Karpas-422 (cell line): ENCODE data around the gene SHISAL1. TPM values are rescaled to one million over a fixed set of nuclear protein-coding genes. Genes with fewer than 3 reads are reported as not detected.

ENCODE experiments used
- DNase-seq: peaks from one replicate; pipeline ENCODE4 v3.0.0-alpha.2; 2015
- H2AFZ ChIP-seq: fragments of 200-600 bp; sonication (generic); 2 replicates; pipeline ENCODE4 v1.6.1; 2014; ENCODE audit warnings: antibody characterized with exemption, low read length, mixed read lengths
- H3K27ac ChIP-seq: fragments of 200-600 bp; sonication (generic); 2 replicates; pipeline ENCODE4 v1.5.1; 2014; ENCODE audit warnings: mild to moderate bottlenecking, low read length, moderate library complexity
- H3K27me3 ChIP-seq: fragments of 200-600 bp; sonication (generic); 2 replicates; pipeline ENCODE4 v1.6.1; 2014; ENCODE audit warnings: low read length, mixed read lengths
- H3K36me3 ChIP-seq: fragments of 200-600 bp; sonication (generic); 2 replicates; pipeline ENCODE4 v1.6.1; 2014; ENCODE audit warnings: low read length, mixed read lengths; ENCODE audit not compliant: insufficient read depth
- H3K4me1 ChIP-seq: fragments of 200-600 bp; sonication (generic); 2 replicates; pipeline ENCODE4 v1.6.1; 2014; ENCODE audit warnings: mild to moderate bottlenecking, low read length, mixed read lengths
- H3K4me2 ChIP-seq: fragments of 200-600 bp; sonication (generic); 2 replicates; pipeline ENCODE4 v1.6.1; 2014; ENCODE audit warnings: low read length, low read depth, mild to moderate bottlenecking; ENCODE audit not compliant: poor library complexity, severe bottlenecking
- H3K4me3 ChIP-seq: fragments of 200-600 bp; sonication (generic); 2 replicates; pipeline ENCODE4 v1.5.1; 2014; ENCODE audit warnings: mild to moderate bottlenecking, antibody characterized with exemption, low read length, mixed read lengths
- H3K79me2 ChIP-seq: fragments of 200-600 bp; sonication (generic); 2 replicates; pipeline ENCODE4 v1.6.1; 2014; ENCODE audit warnings: mild to moderate bottlenecking, low read length, mixed read lengths
- H3K9ac ChIP-seq: fragments of 200-600 bp; sonication (generic); 2 replicates; pipeline ENCODE4 v1.6.0; 2014; ENCODE audit warnings: low read length
- H3K9me2 ChIP-seq: fragments of 200-600 bp; sonication (generic), shearing (Covaris generic); replicated peaks from 2 replicates; pipeline ENCODE4 v1.6.0; 2014; ENCODE audit warnings: mild to moderate bottlenecking, low read length, moderate library complexity; ENCODE audit not compliant: insufficient read depth
- H3K9me3 ChIP-seq: fragments of 300-700, 200-600 bp; sonication (generic); 2 replicates; pipeline ENCODE4 v1.6.1; 2014; ENCODE audit warnings: low read length, mixed read lengths
- H4K20me1 ChIP-seq: fragments of 200-600 bp; sonication (generic); 2 replicates; pipeline ENCODE4 v1.6.1; 2014; ENCODE audit warnings: mild to moderate bottlenecking, antibody characterized with exemption, low read length, low read depth; ENCODE audit not compliant: insufficient read depth
- total RNA-seq: library from RNA; depleted of rRNA; stranded (reverse); fragments of >200 nt; shearing (Covaris generic); gene quantifications from 2 replicates; pipeline ENCODE4 v1.2.3, GENCODE V29; 2014; ENCODE audit warnings: low replicate concordance

Gene SHISAL1
- total RNA-seq, 1 experiment from 2014 or later: not detected

GRCh38 chr22:44289414-44290171 is 23.2 kb downstream of the SHISAL1 start:
- Histone ChIP-seq H2AFZ (no peak overlapping the region), H3K9me3 (no peaks in the 10 kb centered on the region), H3K79me2 (no peaks in the 10 kb centered on the region), H3K4me3 (no peak overlapping the region), H3K36me3 (no peaks in the 10 kb centered on the region), H4K20me1 (0 out of 2 replicates have a peak, but pooled peaks cover 7% of the 10 kb centered on the region), H3K4me1 (no peaks in the 10 kb centered on the region), H3K27ac (no peak overlapping the region), H3K4me2 (no peak overlapping the region), H3K9me2 (no peaks in the 10 kb centered on the region), H3K9ac (no peak overlapping the region), H3K27me3 (no peaks in the 10 kb centered on the region)
- no peak for DNase-seq

- H3K4me2 ChIP-seq: no peak overlapping the region
- no peaks in the 10 kb centered on the region for H3K27me3 ChIP-seq
- no peak overlapping the region for H2AFZ ChIP-seq
- no peak overlapping the region for H3K27ac ChIP-seq
- no peak for DNase-seq
- H3K9ac ChIP-seq: no peak overlapping the region
- H3K9me2 ChIP-seq: no peaks in the 10 kb centered on the region
- H3K4me3 ChIP-seq: no peak overlapping the region
- H4K20me1 ChIP-seq: 0 out of 2 replicates have a peak, but pooled peaks cover 7% of the 10 kb centered on the region
- no peaks in the 10 kb centered on the region for H3K4me1 ChIP-seq
- no peaks in the 10 kb centered on the region for H3K36me3 ChIP-seq
- no peaks in the 10 kb centered on the region for H3K79me2 ChIP-seq
- H3K9me3 ChIP-seq: no peaks in the 10 kb centered on the region
These were observed 23.8 kb downstream of the SHISAL1 start for GRCh38 chr22:44288913-44289312.

- Histone ChIP-seq H3K4me2 (no peak overlapping the region), H2AFZ (no peak overlapping the region), H3K9me2 (no peaks in the 10 kb centered on the region), H3K79me2 (no peaks in the 10 kb centered on the region), H3K4me1 (no peaks in the 10 kb centered on the region), H3K36me3 (no peaks in the 10 kb centered on the region), H3K9me3 (no peaks in the 10 kb centered on the region), H3K27ac (no peak overlapping the region), H3K4me3 (no peak overlapping the region), H3K27me3 (no peaks in the 10 kb centered on the region), H4K20me1 (0 out of 2 replicates have a peak, but pooled peaks cover 7% of the 10 kb centered on the region), H3K9ac (no peak overlapping the region)
- no peak for DNase-seq
These were observed 25.0 kb downstream of the SHISAL1 start for GRCh38 chr22:44287741-44288140.

- H3K9me2 ChIP-seq: no peaks in the 10 kb centered on the region
- no peaks in the 10 kb centered on the region for H3K4me1 ChIP-seq
- H3K9ac ChIP-seq: no peak overlapping the region
- no peak for DNase-seq
- H3K36me3 ChIP-seq: no peaks in the 10 kb centered on the region
- H2AFZ ChIP-seq: no peak overlapping the region
- H4K20me1 ChIP-seq: 0 out of 2 replicates have a peak, but pooled peaks cover 7% of the 10 kb centered on the region
- no peaks in the 10 kb centered on the region for H3K9me3 ChIP-seq
- H3K4me3 ChIP-seq: no peak overlapping the region
- no peak overlapping the region for H3K27ac ChIP-seq
- H3K27me3 ChIP-seq: no peaks in the 10 kb centered on the region
- no peaks in the 10 kb centered on the region for H3K79me2 ChIP-seq
- H3K4me2 ChIP-seq: no peak overlapping the region
These were observed 25.5 kb downstream of the SHISAL1 start for GRCh38 chr22:44287121-44287693.

- Histone ChIP-seq H3K4me1 (no peaks in the 10 kb centered on the region), H3K4me3 (no peak overlapping the region), H3K36me3 (no peaks in the 10 kb centered on the region), H4K20me1 (peaks cover 7% of the 10 kb centered on the region; the same call in 1 of the 2 replicates), H3K9me2 (no peaks in the 10 kb centered on the region), H2AFZ (no peak overlapping the region), H3K9ac (no peak overlapping the region), H3K79me2 (no peaks in the 10 kb centered on the region), H3K4me2 (no peak overlapping the region), H3K27me3 (no peaks in the 10 kb centered on the region), H3K9me3 (no peaks in the 10 kb centered on the region), H3K27ac (no peak overlapping the region)
- no peak for DNase-seq
These were observed 26.1 kb downstream of the SHISAL1 start for GRCh38 chr22:44286646-44287045.

GRCh38 chr22:44284711-44285110 is 28.0 kb downstream of the SHISAL1 start:
- Histone ChIP-seq H3K4me1 (no peaks in the 10 kb centered on the region), H2AFZ (no peak overlapping the region), H3K9me3 (no peaks in the 10 kb centered on the region), H3K36me3 (no peaks in the 10 kb centered on the region), H3K27ac (no peak overlapping the region), H3K4me2 (no peak overlapping the region), H3K79me2 (no peaks in the 10 kb centered on the region), H3K9me2 (no peaks in the 10 kb centered on the region), H3K27me3 (no peaks in the 10 kb centered on the region), H4K20me1 (peaks cover 7% of the 10 kb centered on the region; the same call in 1 of the 2 replicates), H3K4me3 (no peak overlapping the region), H3K9ac (no peak overlapping the region)
- DNase-seq: no peak

GRCh38 chr22:44281768-44282637 is 30.7 kb downstream of the SHISAL1 start:
- H3K4me3 ChIP-seq: no peak overlapping the region
- no peak overlapping the region for H2AFZ ChIP-seq
- H3K27ac ChIP-seq: no peak overlapping the region
- H3K9me3 ChIP-seq: no peaks in the 10 kb centered on the region
- H3K27me3 ChIP-seq: no peaks in the 10 kb centered on the region
- H3K9me2 ChIP-seq: no peaks in the 10 kb centered on the region
- no peak for DNase-seq
- H3K4me1 ChIP-seq: peaks cover 13% of the 10 kb centered on the region
- no peak overlapping the region for H3K9ac ChIP-seq
- H3K4me2 ChIP-seq: no peak overlapping the region
- H4K20me1 ChIP-seq: peaks cover 7% of the 10 kb centered on the region; the same call in 1 of the 2 replicates
- H3K36me3 ChIP-seq: no peaks in the 10 kb centered on the region
- no peaks in the 10 kb centered on the region for H3K79me2 ChIP-seq

- Histone ChIP-seq H3K4me3 (no peak overlapping the region), H3K9me3 (no peaks in the 10 kb centered on the region), H3K79me2 (no peaks in the 10 kb centered on the region), H3K27me3 (no peaks in the 10 kb centered on the region), H2AFZ (no peak overlapping the region), H3K4me2 (no peak overlapping the region), H3K27ac (no peak overlapping the region), H3K36me3 (no peaks in the 10 kb centered on the region), H4K20me1 (peaks cover 11% of the 10 kb centered on the region; the same call in 1 of the 2 replicates), H3K9me2 (no peaks in the 10 kb centered on the region), H3K9ac (no peak overlapping the region), H3K4me1 (peaks cover 13% of the 10 kb centered on the region)
- no peak for DNase-seq
These were observed 32.0 kb downstream of the SHISAL1 start for GRCh38 chr22:44280665-44281188.
